Left lung (tissue), 10 donors: ENCODE data around the gene RALGAPB. TPM values are rescaled to one million over a fixed set of nuclear protein-coding genes. Genes with fewer than 3 reads are reported as not detected.

Source experiments
- ATAC-seq: fragments of 200-7000 bp; cut with Tn5 transposase; one replicate; pipeline ENCODE4 v1.9.1; 2020; ENCODE audit warnings: moderate library complexity
- DNase-seq, 4 donors: peaks; one replicate each; pipeline ENCODE4 v3.0.0-alpha.2; 2013 to 2020
- H3K27ac ChIP-seq, 2 donors: fragments of 200-600 bp; sonication (generic) in 1 of 2; one replicate each; pipeline versions ENCODE4 v1.5.0 to v1.8.0; 2020 to 2021
- H3K27me3 ChIP-seq, 2 donors: fragments of 200-600 bp; sonication (generic) in 1 of 2; one replicate each; pipeline versions ENCODE4 v1.5.0 to v1.8.0; 2020 to 2021
- H3K36me3 ChIP-seq, 2 donors: fragments of 200-600 bp; sonication (generic) in 1 of 2; one replicate each; pipeline versions ENCODE4 v1.5.0 to v1.8.0; 2020 to 2021
- H3K4me1 ChIP-seq, 2 donors: fragments of 200-600 bp; one replicate each; pipeline ENCODE4 v1.8.0; 2021
- H3K4me3 ChIP-seq, 2 donors: fragments of 200-600 bp; sonication (generic) in 1 of 2; one replicate each; pipeline versions ENCODE4 v1.5.0 to v1.8.0; 2020 to 2021; ENCODE audit warnings: mild to moderate bottlenecking in 1 of 2
- H3K9me3 ChIP-seq, 2 donors: fragments of 200-600 bp; sonication (generic) in 1 of 2; one replicate each; pipeline versions ENCODE4 v1.5.0 to v1.8.0; 2020 to 2021
- CTCF ChIP-seq, 2 donors: fragments of 200-600 bp; sonication (generic) in 1 of 2; IDR thresholded peaks; one replicate each; pipeline versions ENCODE4 v1.5.0 to v1.8.0; 2021; ENCODE audit warnings: antibody characterized with exemption in 2 of 2
- intact Hi-C, 2 donors: fragments of 100-400 bp; cut with DNase I; formaldehyde crosslinking; loops; one replicate each; pipeline versions ENCODE4 v1.11.2 to v1.14.2; 2022
- polyA plus RNA-seq, 6 donors: library from polyadenylated mRNA; unstranded; fragments of 120-200 nt; gene quantifications; one replicate each; pipeline ENCODE4 v1.2.1, GENCODE V29; 2013; ENCODE audit not compliant: insufficient read length in 6 of 6
- total RNA-seq, 2 donors: library from RNA; stranded (reverse); fragmentation: NEBNext Ultra II Directional; extraction: Animal tissue kit (Norgen Biotek cat#: 25700); gene quantifications; one replicate each; pipeline ENCODE4 v1.2.1, GENCODE V29; 2021
- donor health status: DM: no; HTN: yes; CAD: no.
- donor health status: DM: no; HTN: no; CAD: no.

Gene RALGAPB
- total and polyA plus RNA-seq, 8 donors = 29.6 to 38.4 (median 35.8) TPM

DNA sequence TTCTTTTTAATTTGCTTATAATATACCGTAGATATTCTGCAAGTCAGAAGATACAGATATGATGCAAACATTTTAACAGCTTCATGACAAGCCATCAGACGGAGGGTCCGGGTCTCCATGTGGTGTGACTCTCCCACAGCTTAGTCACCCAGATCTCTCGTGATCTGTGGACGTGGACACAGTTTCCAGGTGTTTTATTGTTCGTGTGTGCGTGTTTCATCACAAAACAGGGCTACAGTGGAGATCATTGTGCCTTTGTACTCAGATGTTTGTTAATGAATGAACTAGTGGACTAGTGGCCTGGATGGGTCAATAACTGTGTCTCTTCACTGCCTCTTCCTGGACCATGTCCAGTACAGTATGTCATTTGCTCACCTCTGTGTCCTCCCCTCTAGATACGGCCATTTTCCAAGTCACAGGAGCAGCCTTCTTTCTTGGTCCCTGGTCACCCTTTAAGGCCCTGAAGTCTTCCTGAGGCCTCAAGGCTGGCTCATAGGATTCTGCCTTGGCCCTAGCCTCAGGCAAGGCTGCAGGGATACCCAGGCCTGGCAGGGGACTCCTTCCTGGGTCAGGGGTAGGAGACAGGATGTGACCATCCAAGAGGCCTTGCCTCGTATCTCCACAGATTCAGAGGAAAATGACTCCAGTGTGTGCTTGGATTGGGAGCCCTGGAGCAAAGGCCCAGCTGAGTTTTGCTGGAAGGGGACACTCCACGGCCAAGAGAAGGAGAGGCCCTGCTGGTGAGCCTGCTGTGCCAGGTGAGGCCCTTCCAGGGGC is 112.9 kb downstream of the RALGAPB start:
- ATAC-seq = no peak
- no peak overlapping the region for H3K4me3 ChIP-seq
- no peak for TF ChIP-seq CTCF (IDR thresholded peaks at IDR 0.05)
- intact Hi-C loops = no loop called here
- peak in 1 of 4 donors; percentile 37 for DNase-seq
- no peaks in the 10 kb centered on the region for H3K36me3 ChIP-seq
- peaks cover 0 to 27% of the 10 kb centered on the region in 2 donors for H3K27me3 ChIP-seq
- H3K9me3 ChIP-seq = no peaks in the 10 kb centered on the region
- no peak overlapping the region for H3K27ac ChIP-seq
- H3K4me1 ChIP-seq = no peaks in the 10 kb centered on the region

- H3K36me3 ChIP-seq = no peaks in the 10 kb centered on the region
- DNase-seq (no peak), ATAC-seq (no peak)
Measured at GRCh38 chr20:38586181-38586525, 113.5 kb downstream of the RALGAPB start.

DNA sequence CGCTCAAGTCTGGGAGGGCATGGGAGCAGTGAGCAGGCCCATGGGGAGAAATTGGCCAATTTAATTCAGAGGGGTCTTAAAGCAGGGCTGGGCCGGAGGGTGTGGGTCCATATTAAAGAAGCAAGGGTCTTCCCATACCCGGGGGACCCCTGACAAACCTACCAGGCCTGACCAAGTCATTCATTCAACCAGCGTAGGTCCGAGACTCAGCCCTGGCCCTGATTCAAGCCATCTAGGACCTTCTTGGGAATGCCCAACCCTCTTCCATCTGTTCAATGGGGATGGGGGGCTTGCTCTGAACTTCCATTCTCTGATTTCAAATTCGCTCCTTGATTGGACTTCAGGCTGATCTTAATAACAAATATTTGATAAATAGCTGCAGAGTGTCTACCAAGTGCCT is 115.7 kb downstream of the RALGAPB start:
- Histone ChIP-seq H3K9me3 (no peaks in the 10 kb centered on the region), H3K4me3 (no peak overlapping the region), H3K27me3 (peaks cover 0 to 25% of the 10 kb centered on the region in 2 donors), H3K36me3 (no peaks in the 10 kb centered on the region), H3K4me1 (no peaks in the 10 kb centered on the region), H3K27ac (no peak overlapping the region)
- intact Hi-C loops = no loop called here
- no peak for TF ChIP-seq CTCF (IDR thresholded peaks at IDR 0.05)
- ATAC-seq (no peak), DNase-seq (no peak)

More at GRCh38 chr20:38586181-38586525, 113.5 kb downstream of the RALGAPB start:
- Histone ChIP-seq H3K9me3 (no peaks in the 10 kb centered on the region), H3K4me3 (no peak overlapping the region), H3K27me3 (peaks cover 0 to 33% of the 10 kb centered on the region in 2 donors), H3K4me1 (no peaks in the 10 kb centered on the region), H3K27ac (no peak overlapping the region)
- TF ChIP-seq CTCF (IDR thresholded peaks at IDR 0.05) = no peak
- intact Hi-C loops = no loop called here

GRCh38 chr20:38589351-38589750 is 116.7 kb downstream of the RALGAPB start:
- H3K36me3 ChIP-seq = no peaks in the 10 kb centered on the region
- DNase-seq (no peak), ATAC-seq (no peak)
- no peak overlapping the region for H3K27ac ChIP-seq
- peaks cover 0 to 16% of the 10 kb centered on the region in 2 donors for H3K27me3 ChIP-seq
- no peaks in the 10 kb centered on the region for H3K9me3 ChIP-seq
- no peaks in the 10 kb centered on the region for H3K4me1 ChIP-seq
- TF ChIP-seq CTCF (IDR thresholded peaks at IDR 0.05) = no peak
- intact Hi-C loops = no loop called here
- no peak overlapping the region for H3K4me3 ChIP-seq

- H3K9me3 ChIP-seq = no peaks in the 10 kb centered on the region
- H3K36me3 ChIP-seq = no peaks in the 10 kb centered on the region
- TF ChIP-seq CTCF (IDR thresholded peaks at IDR 0.05) = no peak
- H3K4me1 ChIP-seq = no peaks in the 10 kb centered on the region
- peaks cover 0 to 9% of the 10 kb centered on the region in 2 donors for H3K27me3 ChIP-seq
- no peak for ATAC-seq
- H3K27ac ChIP-seq = no peak overlapping the region
- DNase-seq = no peak
- H3K4me3 ChIP-seq = no peak overlapping the region
- intact Hi-C loops = no loop called here
Measured at GRCh38 chr20:38589967-38590675, 117.5 kb downstream of the RALGAPB start.
